GM12878 (cell line): ENCODE data around the gene SMARCE1. TPM values are rescaled to one million over a fixed set of nuclear protein-coding genes. Genes with fewer than 3 reads are reported as not detected.

Experiments used
- ATAC-seq: fragments of 200-7000 bp; cut with Tn5 transposase; 3 replicates; pipeline ENCODE4 v1.9.1; 2020; ENCODE audit warnings: mild to moderate bottlenecking, moderate library complexity
- BruUV-seq: library from RNA; stranded (reverse); fragments of 400-500 nt; replicated peaks from 2 replicates; lab custom pipeline; 2021; lab: Mats Ljungman, UMichigan
- CTCF ChIA-PET: fragments of 300-600 bp; sonication (Branson Sonifier 250); formaldehyde crosslinking; extraction: SDS; loops from one replicate; lab custom pipeline; 2021; ENCODE audit warnings: inconsistent platforms; lab: Yijun Ruan, JAX
- POLR2A ChIA-PET: fragments of 350-600 bp; formaldehyde crosslinking; extraction: SDS; loops from one replicate; lab custom pipeline; 2021; ENCODE audit warnings: inconsistent platforms; lab: Charles Lee
- RAD21 ChIA-PET: fragments of 300-600 bp; sonication (Branson Sonifier 250); formaldehyde crosslinking; loops from one replicate; lab custom pipeline; 2023; ENCODE audit warnings: antibody characterized with exemption; ENCODE audit not compliant: unreplicated experiment; lab: Charles Lee
- SMC1A ChIA-PET: fragments of 300-600 bp; sonication (Branson Sonifier 250); formaldehyde crosslinking; loops from one replicate; lab custom pipeline; 2023; ENCODE audit not compliant: unreplicated experiment, uncharacterized antibody; lab: Charles Lee
- DNase-seq: peaks from one replicate; pipeline ENCODE4 v3.0.0-alpha.2; 2011; ENCODE audit warnings: low read depth, low spot score
- FAIRE-seq: peaks from 3 replicates; lab custom pipeline; 2011; peaks lifted over from hg19 to GRCh38; lab: Jason Lieb, UNC
- H2AFZ ChIP-seq: 2 replicates; pipeline ENCODE4 v1.6.0; 2011; ENCODE audit warnings: low read depth, low read length, control low read depth; ENCODE audit not compliant: control insufficient read depth
- H3K27ac ChIP-seq: 2 replicates; pipeline ENCODE4 v1.5.1; 2011; ENCODE audit warnings: control low read depth; ENCODE audit not compliant: control insufficient read depth, insufficient read depth
- H3K27me3 ChIP-seq, 2 experiments: replicated peaks in 1 of 2; 2 replicates each; pipeline versions ENCODE4 v1.6.0 to v1.6.1; 2011; ENCODE audit warnings: low read length in 1 of 2; ENCODE audit not compliant: control insufficient read depth in 2 of 2, insufficient read depth in 2 of 2
- H3K36me3 ChIP-seq, 2 experiments: 2 replicates each; pipeline ENCODE4 v1.5.1; 2011; ENCODE audit warnings: low read length in 1 of 2; ENCODE audit not compliant: control insufficient read depth in 2 of 2, insufficient read depth in 2 of 2
- H3K4me1 ChIP-seq: 2 replicates; pipeline ENCODE4 v1.6.1; 2011; ENCODE audit warnings: mild to moderate bottlenecking, low read length, moderate library complexity, mixed read lengths; ENCODE audit not compliant: control insufficient read depth, insufficient read depth
- H3K4me2 ChIP-seq: 2 replicates; pipeline ENCODE4 v1.6.0; 2011; ENCODE audit warnings: control low read depth; ENCODE audit not compliant: control insufficient read depth, insufficient read depth
- H3K4me3 ChIP-seq: fragments of 200-600 bp; sonication (generic); 2 replicates; pipeline ENCODE4 v1.5.1; 2016
- H3K79me2 ChIP-seq: 2 replicates; pipeline ENCODE4 v1.6.0; 2011; ENCODE audit warnings: low read length; ENCODE audit not compliant: control insufficient read depth, insufficient read depth
- H3K9ac ChIP-seq: 2 replicates; pipeline ENCODE4 v1.8.0; 2011; ENCODE audit warnings: low read length, control low read depth, mixed read lengths; ENCODE audit not compliant: control insufficient read depth, insufficient read depth
- H3K9me3 ChIP-seq: replicated peaks from 3 replicates; pipeline ENCODE4 v1.5.1; 2011; ENCODE audit warnings: mild to moderate bottlenecking, low read length; ENCODE audit not compliant: control insufficient read depth, insufficient read depth
- H4K20me1 ChIP-seq: 2 replicates; pipeline ENCODE4 v1.6.0; 2011; ENCODE audit not compliant: control insufficient read depth, insufficient read depth
- ASH2L ChIP-seq: fragments of 300-600, 200-600 bp; sonication (generic); IDR thresholded peaks from 2 replicates; pipeline ENCODE4 v1.6.1; 2017; ENCODE audit warnings: low read depth, mild to moderate bottlenecking, borderline replicate concordance
- BCL3 ChIP-seq: IDR thresholded peaks from 2 replicates; pipeline ENCODE4 v1.6.1; 2011; ENCODE audit warnings: borderline replicate concordance, low read depth, mild to moderate bottlenecking, moderate library complexity, low read length; ENCODE audit not compliant: insufficient read depth, poor library complexity, severe bottlenecking
- BMI1 ChIP-seq: fragments of 450-650 bp; IDR thresholded peaks from 2 replicates; pipeline ENCODE4 v1.6.1; 2016; ENCODE audit warnings: mild to moderate bottlenecking, moderate library complexity, borderline replicate concordance
- E2F8 ChIP-seq: fragments of 450-650 bp; IDR thresholded peaks from 2 replicates; pipeline ENCODE4 v1.6.1; 2018; ENCODE audit warnings: mild to moderate bottlenecking, low read depth, moderate library complexity; ENCODE audit not compliant: partially characterized antibody
- HDGF ChIP-seq: fragments of 450-650 bp; IDR thresholded peaks from 2 replicates; pipeline ENCODE4 v1.6.1; 2016; ENCODE audit warnings: antibody characterized with exemption
- JUND ChIP-seq: IDR thresholded peaks from 2 replicates; pipeline ENCODE4 v1.6.1; 2012; ENCODE audit warnings: low read depth, mild to moderate bottlenecking, low read length, improper control_type of control experiment, moderate library complexity
- NFYB ChIP-seq: IDR thresholded peaks from 2 replicates; pipeline ENCODE4 v1.6.1; 2011; ENCODE audit warnings: low read depth, mild to moderate bottlenecking, low read length, improper control_type of control experiment, moderate library complexity; ENCODE audit not compliant: insufficient read depth
- POU2F2 ChIP-seq: IDR thresholded peaks from 3 replicates; pipeline ENCODE4 v1.6.1; 2011; ENCODE audit warnings: low read depth, mild to moderate bottlenecking, low read length, borderline replicate concordance
- RBBP5 ChIP-seq: fragments of 200-600 bp; sonication (generic); conservative IDR thresholded peaks from 2 replicates; pipeline ENCODE4 v1.6.1; 2016
- SMC3 ChIP-seq: IDR thresholded peaks from 2 replicates; pipeline ENCODE4 v1.6.1; 2011; ENCODE audit warnings: low read length, improper control_type of control experiment, borderline replicate concordance
- SREBF1 ChIP-seq: IDR thresholded peaks from 2 replicates; pipeline ENCODE4 v1.6.1; 2012; ENCODE audit warnings: mild to moderate bottlenecking, low read length
- TCF12 ChIP-seq: IDR thresholded peaks from 2 replicates; pipeline ENCODE4 v1.6.1; 2011; ENCODE audit warnings: low read depth, mild to moderate bottlenecking, low read length
- WGBS: methylation state at CpG from one replicate; pipeline ENCODE4 v1.1.6; 2016; ENCODE audit warnings: low lambda C conversion rate; ENCODE audit not compliant: insufficient replicate concordance, insufficient coverage; ENCODE audit errors: missing lambda C conversion rate; 5-methylcytosine and 5-hydroxymethylcytosine counted together
- in situ Hi-C: fragments of 300-500 bp; cut with MboI; formaldehyde crosslinking; loops from 9 replicates; pipeline ENCODE4 v1.14.3; 2018; ENCODE audit warnings: mixed read lengths
- intact Hi-C: fragments of 100-400 bp; cut with micrococcal nuclease; formaldehyde crosslinking; loops from one replicate; pipeline ENCODE4 v1.14.2; 2022; ENCODE audit not compliant: unreplicated experiment
- polyA plus RNA-seq, 11 experiments: library from polyadenylated mRNA; depleted of rRNA in 4 of 11; unstranded in 6 of 11; stranded (reverse) in 5 of 11; fragments of >200 nt; fragmentation: Nextera tagmentation in 4 of 11; fragmentation: Illumina TruSeq in 1 of 11; extraction: Ambion mirVana in 4 of 11; extraction: Trizol in 1 of 11; gene quantifications; 1 replicate in 1 of 11; 2 replicates in 10 of 11; pipeline versions ENCODE4 v1.2.1 to v1.2.3, GENCODE V29; 2011 to 2016; ENCODE audit warnings: inconsistent platforms in 2 of 11, missing spikeins in 2 of 11, low read depth in 1 of 11
- total RNA-seq, 4 experiments: library from RNA; depleted of rRNA in 3 of 4; stranded (reverse); fragments of >200 nt in 3 of 4; fragmentation: Illumina TruSeq in 1 of 4; extraction: Trizol in 1 of 4; gene quantifications; 2 replicates each; pipeline versions ENCODE4 v1.2.1 to v1.2.3, GENCODE V29; 2013 to 2021
- TF ChIP-seq, protein P1 (sequence below): fragments of 450-650 bp; IDR thresholded peaks from 2 replicates; pipeline ENCODE4 v1.6.1; 2017; ENCODE audit warnings: borderline replicate concordance

The SMARCE1 gene
- total and polyA plus RNA-seq, 10 of the 15 experiments (the other 5 are each of a cell fraction or from before 2014, with no cell fraction given) = 87.9 to 191 (median 132) TPM

- TF ChIP-seq, protein P1, sequence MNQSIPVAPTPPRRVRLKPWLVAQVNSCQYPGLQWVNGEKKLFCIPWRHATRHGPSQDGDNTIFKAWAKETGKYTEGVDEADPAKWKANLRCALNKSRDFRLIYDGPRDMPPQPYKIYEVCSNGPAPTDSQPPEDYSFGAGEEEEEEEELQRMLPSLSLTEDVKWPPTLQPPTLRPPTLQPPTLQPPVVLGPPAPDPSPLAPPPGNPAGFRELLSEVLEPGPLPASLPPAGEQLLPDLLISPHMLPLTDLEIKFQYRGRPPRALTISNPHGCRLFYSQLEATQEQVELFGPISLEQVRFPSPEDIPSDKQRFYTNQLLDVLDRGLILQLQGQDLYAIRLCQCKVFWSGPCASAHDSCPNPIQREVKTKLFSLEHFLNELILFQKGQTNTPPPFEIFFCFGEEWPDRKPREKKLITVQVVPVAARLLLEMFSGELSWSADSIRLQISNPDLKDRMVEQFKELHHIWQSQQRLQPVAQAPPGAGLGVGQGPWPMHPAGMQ = no peak
- TF ChIP-seq HDGF = no peak
These were observed 26.0 kb downstream of the SMARCE1 start (continued) for GRCh38 chr17:40621578-40621977.

GRCh38 chr17:40621019-40621418 is 26.6 kb downstream of the SMARCE1 start:
- H3K4me1 ChIP-seq = peaks cover 36% of the 10 kb centered on the region
- FAIRE-seq = no peak

More at GRCh38 chr17:40621019-40621418, 26.6 kb downstream of the SMARCE1 start:
- ChIA-PET POLR2A (interaction anchor here (0.7 to 1.6 kb wide), 4 partner anchors 19 to 171 kb away, joined by 3 to 4 read pairs (median 3); no protein-coding TSS in a partner anchor), CTCF (interaction anchor here (0.7 to 11.9 kb wide), 20 partner anchors 8 to 1047 kb away, joined by 3 to 193 read pairs (median 5); no protein-coding TSS in a partner anchor), SMC1A (interaction anchor here (0.9 to 8.9 kb wide), 13 partner anchors 19 to 1042 kb away, joined by 3 to 175 read pairs (median 4); no protein-coding TSS in a partner anchor), RAD21 (interaction anchor here (0.6 to 2.5 kb wide), 7 partner anchors 18 to 1043 kb away, joined by 3 to 12 read pairs (median 4); no protein-coding TSS in a partner anchor)
- Histone ChIP-seq H2AFZ (no peak overlapping the region), H3K27ac (no peak overlapping the region), H3K4me3 (no peak overlapping the region), H3K36me3 (no peaks in the 10 kb centered on the region), H3K9me3 (no peaks in the 10 kb centered on the region), H3K9ac (no peak overlapping the region), H3K79me2 (no peaks in the 10 kb centered on the region), H3K27me3 (no peaks in the 10 kb centered on the region), H3K4me2 (no peak overlapping the region), H4K20me1 (no peaks in the 10 kb centered on the region)
- BruUV-seq = no TSS peak
- ATAC-seq (no peak), DNase-seq (no peak)
- in situ Hi-C loops = no loop called here
- WGBS = 87% methylated on average over 6 of the region's 6 CpGs
- intact Hi-C loops = loop anchor here (2.0 to 10.0 kb wide), 3 partner anchors 106 to 704 kb away; no protein-coding TSS in a partner anchor
- TF ChIP-seq RBBP5 (no peak), SREBF1 (no peak), BCL3 (no peak), TCF12 (no peak), JUND (no peak), BMI1 (no peak), NFYB (no peak), POU2F2 (no peak), ASH2L (no peak), E2F8 (no peak), SMC3 (no peak)
